HEK293 (cell line): ENCODE data around the gene ZNF319.
A peak's percentile ranks its signal among the peaks of the same experiment; 100 is the strongest.

ENCODE experiments used
- ATF2 ChIP-seq: fragments of 450-650 bp; formaldehyde crosslinking; IDR thresholded peaks from 2 replicates; pipeline ENCODE4 v1.5.1; 2016; ENCODE audit warnings: missing biosample characterization, missing genetic modification characterization, low read depth
- FEZF1 ChIP-seq: fragments of 450-650 bp; formaldehyde crosslinking; IDR thresholded peaks from 2 replicates; pipeline ENCODE4 v1.5.1; 2016; ENCODE audit warnings: missing biosample characterization, missing genetic modification characterization
- GLIS2 ChIP-seq: fragments of 450-650 bp; formaldehyde crosslinking; IDR thresholded peaks from 2 replicates; pipeline ENCODE4 v1.5.1; 2016; ENCODE audit warnings: missing biosample characterization, missing genetic modification characterization
- KLF16 ChIP-seq: fragments of 450-650 bp; formaldehyde crosslinking; IDR thresholded peaks from 2 replicates; pipeline ENCODE4 v1.5.1; 2017; ENCODE audit warnings: missing biosample characterization, missing genetic modification characterization
- KLF7 ChIP-seq: fragments of 450-650 bp; formaldehyde crosslinking; IDR thresholded peaks from 2 replicates; pipeline ENCODE4 v1.5.1; 2016; ENCODE audit warnings: missing biosample characterization, missing genetic modification characterization, borderline replicate concordance
- SP2 ChIP-seq: fragments of 450-650 bp; formaldehyde crosslinking; IDR thresholded peaks from 2 replicates; pipeline ENCODE4 v1.5.1; 2016; ENCODE audit warnings: missing biosample characterization, missing genetic modification characterization
- WT1 ChIP-seq: fragments of 450-650 bp; formaldehyde crosslinking; IDR thresholded peaks from 2 replicates; pipeline ENCODE4 v1.5.1; 2016; ENCODE audit warnings: missing biosample characterization, missing genetic modification characterization
- ZBTB1 ChIP-seq: fragments of 450-650 bp; formaldehyde crosslinking; IDR thresholded peaks from 2 replicates; pipeline ENCODE4 v1.5.1; 2016; ENCODE audit warnings: missing biosample characterization, missing genetic modification characterization
- ZBTB44 ChIP-seq: fragments of 450-650 bp; IDR thresholded peaks from 2 replicates; pipeline ENCODE4 v1.5.1; 2018; ENCODE audit warnings: missing biosample characterization, mild to moderate bottlenecking, missing genetic modification characterization
- ZFHX2 ChIP-seq: fragments of 450-650 bp; formaldehyde crosslinking; conservative IDR thresholded peaks from 2 replicates; pipeline ENCODE4 v1.5.1; 2016; ENCODE audit warnings: missing biosample characterization, missing genetic modification characterization
- ZIC2 ChIP-seq: fragments of 450-650 bp; formaldehyde crosslinking; IDR thresholded peaks from 2 replicates; pipeline ENCODE4 v1.5.1; 2016; ENCODE audit warnings: missing biosample characterization, missing genetic modification characterization
- ZNF10 ChIP-seq: fragments of 450-650 bp; formaldehyde crosslinking; IDR thresholded peaks from 2 replicates; pipeline ENCODE4 v1.5.1; 2017; ENCODE audit warnings: missing biosample characterization, missing genetic modification characterization
- ZNF114 ChIP-seq: fragments of 450-650 bp; formaldehyde crosslinking; IDR thresholded peaks from 2 replicates; pipeline ENCODE4 v1.5.0; 2017; ENCODE audit warnings: missing biosample characterization, missing genetic modification characterization
- ZNF132 ChIP-seq: fragments of 450-650 bp; formaldehyde crosslinking; IDR thresholded peaks from 2 replicates; pipeline ENCODE4 v1.5.1; 2017; ENCODE audit warnings: missing biosample characterization, missing genetic modification characterization, borderline replicate concordance
- ZNF138 ChIP-seq: fragments of 450-650 bp; formaldehyde crosslinking; IDR thresholded peaks from 2 replicates; pipeline ENCODE4 v1.5.1; 2016; ENCODE audit warnings: missing biosample characterization, missing genetic modification characterization, borderline replicate concordance
- ZNF16 ChIP-seq: fragments of 450-650 bp; formaldehyde crosslinking; IDR thresholded peaks from 2 replicates; pipeline ENCODE4 v1.5.1; 2016; ENCODE audit warnings: low read depth, missing biosample characterization, missing genetic modification characterization
- ZNF501 ChIP-seq: fragments of 450-650 bp; formaldehyde crosslinking; IDR thresholded peaks from 2 replicates; pipeline ENCODE4 v1.5.1; 2016; ENCODE audit warnings: missing biosample characterization, missing genetic modification characterization
- ZNF561 ChIP-seq: fragments of 450-650 bp; IDR thresholded peaks from 2 replicates; pipeline ENCODE4 v1.5.1; 2018; ENCODE audit warnings: missing biosample characterization, missing genetic modification characterization, borderline replicate concordance
- ZNF645 ChIP-seq: fragments of 450-650 bp; formaldehyde crosslinking; IDR thresholded peaks from 2 replicates; pipeline ENCODE4; 2016; ENCODE audit warnings: missing biosample characterization, missing genetic modification characterization
- ZNF677 ChIP-seq: fragments of 450-650 bp; IDR thresholded peaks from 2 replicates; pipeline ENCODE4 v1.5.0; 2018; ENCODE audit warnings: missing biosample characterization, mild to moderate bottlenecking, missing genetic modification characterization, moderate library complexity
- ZNF701 ChIP-seq: fragments of 450-650 bp; formaldehyde crosslinking; IDR thresholded peaks from 2 replicates; pipeline ENCODE4 v1.5.1; 2016; ENCODE audit warnings: missing biosample characterization, missing genetic modification characterization
- ZSCAN23 ChIP-seq: fragments of 450-650 bp; formaldehyde crosslinking; IDR thresholded peaks from 2 replicates; pipeline ENCODE4 v1.5.1; 2016; ENCODE audit warnings: missing biosample characterization, missing genetic modification characterization
- ZSCAN30 ChIP-seq: fragments of 450-650 bp; IDR thresholded peaks from 2 replicates; pipeline ENCODE4 v1.5.1; 2018; ENCODE audit warnings: missing biosample characterization, mild to moderate bottlenecking, missing genetic modification characterization, moderate library complexity
- TF ChIP-seq, protein P1 (sequence below): fragments of 450-650 bp; formaldehyde crosslinking; IDR thresholded peaks from 2 replicates; pipeline ENCODE4 v1.5.1; 2016; ENCODE audit warnings: missing biosample characterization, missing genetic modification characterization
- TF ChIP-seq, protein P2 (sequence below): fragments of 450-650 bp; formaldehyde crosslinking; optimal IDR thresholded peaks from 2 replicates; pipeline ENCODE3; 2016; ENCODE audit warnings: missing biosample characterization, mild to moderate bottlenecking, missing genetic modification characterization
- TF ChIP-seq, protein P3 (sequence below): fragments of 450-650 bp; formaldehyde crosslinking; IDR thresholded peaks from 2 replicates; pipeline ENCODE4 v1.5.1; 2017; ENCODE audit warnings: missing biosample characterization, missing genetic modification characterization
- TF ChIP-seq, protein P4 (sequence below): fragments of 450-650 bp; formaldehyde crosslinking; IDR thresholded peaks from 2 replicates; pipeline ENCODE4 v1.5.1; 2016; ENCODE audit warnings: missing biosample characterization, missing genetic modification characterization

ZNF319 gene

DNA sequence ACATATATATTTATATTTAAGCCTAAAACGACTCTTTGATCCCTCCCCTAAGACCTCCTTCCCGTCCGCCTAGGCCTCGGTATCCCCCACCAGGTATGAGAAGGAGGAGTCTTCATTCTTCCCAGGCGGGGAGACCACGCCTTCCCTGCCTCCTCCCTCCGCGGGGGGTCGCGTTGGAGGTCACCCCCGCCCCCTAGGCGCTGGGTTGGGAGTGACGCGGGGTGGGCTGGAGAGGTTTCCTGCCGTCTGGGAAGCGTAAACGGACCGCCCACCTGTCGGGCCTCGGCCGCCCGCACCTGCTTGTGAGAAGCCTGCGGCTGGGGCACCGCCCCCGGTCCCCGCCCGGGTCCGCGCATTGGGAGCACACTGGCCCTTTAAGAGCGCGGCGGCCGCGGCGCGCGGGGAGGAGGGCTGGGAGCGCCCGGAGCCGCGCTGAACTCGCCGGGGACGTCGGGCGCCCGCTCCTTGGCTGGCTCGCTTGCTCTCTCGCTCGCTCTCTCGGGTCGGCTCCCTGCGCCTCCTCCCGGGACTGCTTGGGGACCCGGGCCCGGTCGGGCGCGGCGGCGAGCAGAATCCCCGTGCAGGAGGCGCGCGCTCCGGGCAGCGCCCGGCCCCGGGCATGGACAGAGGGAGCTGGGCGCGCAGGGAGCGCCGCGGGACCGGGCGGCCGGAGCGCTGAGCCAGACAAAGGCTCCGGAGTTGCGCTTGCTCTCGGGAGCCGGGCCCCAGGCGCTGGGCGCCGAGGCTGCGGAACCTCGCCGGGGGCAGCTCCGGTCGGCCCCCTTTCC, 25.1 kb upstream of the ZNF319 start, which contains the start of gene MMP15 (continued):
- TF ChIP-seq, protein P1, sequence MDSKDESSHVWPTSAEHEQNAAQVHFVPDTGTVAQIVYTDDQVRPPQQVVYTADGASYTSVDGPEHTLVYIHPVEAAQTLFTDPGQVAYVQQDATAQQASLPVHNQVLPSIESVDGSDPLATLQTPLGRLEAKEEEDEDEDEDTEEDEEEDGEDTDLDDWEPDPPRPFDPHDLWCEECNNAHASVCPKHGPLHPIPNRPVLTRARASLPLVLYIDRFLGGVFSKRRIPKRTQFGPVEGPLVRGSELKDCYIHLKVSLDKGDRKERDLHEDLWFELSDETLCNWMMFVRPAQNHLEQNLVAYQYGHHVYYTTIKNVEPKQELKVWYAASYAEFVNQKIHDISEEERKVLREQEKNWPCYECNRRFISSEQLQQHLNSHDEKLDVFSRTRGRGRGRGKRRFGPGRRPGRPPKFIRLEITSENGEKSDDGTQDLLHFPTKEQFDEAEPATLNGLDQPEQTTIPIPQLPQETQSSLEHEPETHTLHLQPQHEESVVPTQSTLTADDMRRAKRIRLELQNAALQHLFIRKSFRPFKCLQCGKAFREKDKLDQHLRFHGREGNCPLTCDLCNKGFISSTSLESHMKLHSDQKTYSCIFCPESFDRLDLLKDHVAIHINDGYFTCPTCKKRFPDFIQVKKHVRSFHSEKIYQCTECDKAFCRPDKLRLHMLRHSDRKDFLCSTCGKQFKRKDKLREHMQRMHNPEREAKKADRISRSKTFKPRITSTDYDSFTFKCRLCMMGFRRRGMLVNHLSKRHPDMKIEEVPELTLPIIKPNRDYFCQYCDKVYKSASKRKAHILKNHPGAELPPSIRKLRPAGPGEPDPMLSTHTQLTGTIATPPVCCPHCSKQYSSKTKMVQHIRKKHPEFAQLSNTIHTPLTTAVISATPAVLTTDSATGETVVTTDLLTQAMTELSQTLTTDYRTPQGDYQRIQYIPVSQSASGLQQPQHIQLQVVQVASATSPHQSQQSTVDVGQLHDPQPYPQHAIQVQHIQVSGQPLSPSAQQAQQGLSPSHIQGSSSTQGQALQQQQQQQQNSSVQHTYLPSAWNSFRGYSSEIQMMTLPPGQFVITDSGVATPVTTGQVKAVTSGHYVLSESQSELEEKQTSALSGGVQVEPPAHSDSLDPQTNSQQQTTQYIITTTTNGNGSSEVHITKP (tag by site-specific recombination), result peak; percentile 65
- no peak for TF ChIP-seq ZNF16 (tag by site-specific recombination)
- TF ChIP-seq ZNF114 (tag by site-specific recombination), result no peak
- no peak for TF ChIP-seq ZNF501 (tag by site-specific recombination)
- TF ChIP-seq ZNF645 (tag by site-specific recombination), result no peak
- TF ChIP-seq FEZF1 (tag by site-specific recombination), result no peak
- TF ChIP-seq ZBTB44, result no peak; the same call in 1 of the 2 replicates
- TF ChIP-seq ZNF10 (tag by site-specific recombination), result peak; percentile 47; the same call in 1 of the 2 replicates
- peak; percentile 69; the same call in 1 of the 2 replicates for TF ChIP-seq KLF7
- TF ChIP-seq, protein P2, sequence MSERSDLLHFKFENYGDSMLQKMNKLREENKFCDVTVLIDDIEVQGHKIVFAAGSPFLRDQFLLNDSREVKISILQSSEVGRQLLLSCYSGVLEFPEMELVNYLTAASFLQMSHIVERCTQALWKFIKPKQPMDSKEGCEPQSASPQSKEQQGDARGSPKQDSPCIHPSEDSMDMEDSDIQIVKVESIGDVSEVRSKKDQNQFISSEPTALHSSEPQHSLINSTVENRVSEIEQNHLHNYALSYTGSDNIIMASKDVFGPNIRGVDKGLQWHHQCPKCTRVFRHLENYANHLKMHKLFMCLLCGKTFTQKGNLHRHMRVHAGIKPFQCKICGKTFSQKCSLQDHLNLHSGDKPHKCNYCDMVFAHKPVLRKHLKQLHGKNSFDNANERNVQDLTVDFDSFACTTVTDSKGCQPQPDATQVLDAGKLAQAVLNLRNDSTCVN (tag by site-specific recombination), result peak; percentile 54
- TF ChIP-seq, protein P3, sequence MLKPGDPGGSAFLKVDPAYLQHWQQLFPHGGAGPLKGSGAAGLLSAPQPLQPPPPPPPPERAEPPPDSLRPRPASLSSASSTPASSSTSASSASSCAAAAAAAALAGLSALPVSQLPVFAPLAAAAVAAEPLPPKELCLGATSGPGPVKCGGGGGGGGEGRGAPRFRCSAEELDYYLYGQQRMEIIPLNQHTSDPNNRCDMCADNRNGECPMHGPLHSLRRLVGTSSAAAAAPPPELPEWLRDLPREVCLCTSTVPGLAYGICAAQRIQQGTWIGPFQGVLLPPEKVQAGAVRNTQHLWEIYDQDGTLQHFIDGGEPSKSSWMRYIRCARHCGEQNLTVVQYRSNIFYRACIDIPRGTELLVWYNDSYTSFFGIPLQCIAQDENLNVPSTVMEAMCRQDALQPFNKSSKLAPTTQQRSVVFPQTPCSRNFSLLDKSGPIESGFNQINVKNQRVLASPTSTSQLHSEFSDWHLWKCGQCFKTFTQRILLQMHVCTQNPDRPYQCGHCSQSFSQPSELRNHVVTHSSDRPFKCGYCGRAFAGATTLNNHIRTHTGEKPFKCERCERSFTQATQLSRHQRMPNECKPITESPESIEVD (tag by site-specific recombination), result no peak
- peak; percentile 95 for TF ChIP-seq ZFHX2 (tag by site-specific recombination)
- no peak for TF ChIP-seq ZNF677 (tag by site-specific recombination)
- peak; percentile 83 for TF ChIP-seq ZIC2 (tag by site-specific recombination)
- TF ChIP-seq ATF2 (tag by site-specific recombination), result no peak
- no peak for TF ChIP-seq ZNF138
- TF ChIP-seq ZSCAN23, result no peak
- TF ChIP-seq GLIS2 (tag by site-specific recombination), result peak; percentile 95
- peak; percentile 75 for TF ChIP-seq KLF16 (tag by site-specific recombination)
- no peak for TF ChIP-seq ZNF701 (tag by site-specific recombination)
- peak; percentile 70 for TF ChIP-seq WT1 (tag by site-specific recombination)
- 0 out of 2 replicates have a peak, but pooled peaks have one; percentile 35 for TF ChIP-seq ZSCAN30
- peak; percentile 65; the same call in 1 of the 2 replicates for TF ChIP-seq ZNF561
- TF ChIP-seq, protein P4, sequence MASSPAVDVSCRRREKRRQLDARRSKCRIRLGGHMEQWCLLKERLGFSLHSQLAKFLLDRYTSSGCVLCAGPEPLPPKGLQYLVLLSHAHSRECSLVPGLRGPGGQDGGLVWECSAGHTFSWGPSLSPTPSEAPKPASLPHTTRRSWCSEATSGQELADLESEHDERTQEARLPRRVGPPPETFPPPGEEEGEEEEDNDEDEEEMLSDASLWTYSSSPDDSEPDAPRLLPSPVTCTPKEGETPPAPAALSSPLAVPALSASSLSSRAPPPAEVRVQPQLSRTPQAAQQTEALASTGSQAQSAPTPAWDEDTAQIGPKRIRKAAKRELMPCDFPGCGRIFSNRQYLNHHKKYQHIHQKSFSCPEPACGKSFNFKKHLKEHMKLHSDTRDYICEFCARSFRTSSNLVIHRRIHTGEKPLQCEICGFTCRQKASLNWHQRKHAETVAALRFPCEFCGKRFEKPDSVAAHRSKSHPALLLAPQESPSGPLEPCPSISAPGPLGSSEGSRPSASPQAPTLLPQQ, result no peak; the same call in 1 of the 2 replicates
- no peak for TF ChIP-seq ZNF132 (tag by site-specific recombination)
- TF ChIP-seq ZBTB1 (tag by site-specific recombination), result no peak
- TF ChIP-seq SP2, result peak; percentile 78
